Hematopoietic multipotent progenitor cell treated with erythropoietin and hydrocortisone succinate and interleukin-3 and kit ligand, for 8 days (in vitro differentiated cells): ENCODE results near the gene NOVA1.
A peak's percentile ranks its signal among the peaks of the same experiment; 100 is the strongest.

Experiments
- DNase-seq: peaks from one replicate; pipeline ENCODE4 v3.0.0-alpha.2; 2015

Gene NOVA1

DNA sequence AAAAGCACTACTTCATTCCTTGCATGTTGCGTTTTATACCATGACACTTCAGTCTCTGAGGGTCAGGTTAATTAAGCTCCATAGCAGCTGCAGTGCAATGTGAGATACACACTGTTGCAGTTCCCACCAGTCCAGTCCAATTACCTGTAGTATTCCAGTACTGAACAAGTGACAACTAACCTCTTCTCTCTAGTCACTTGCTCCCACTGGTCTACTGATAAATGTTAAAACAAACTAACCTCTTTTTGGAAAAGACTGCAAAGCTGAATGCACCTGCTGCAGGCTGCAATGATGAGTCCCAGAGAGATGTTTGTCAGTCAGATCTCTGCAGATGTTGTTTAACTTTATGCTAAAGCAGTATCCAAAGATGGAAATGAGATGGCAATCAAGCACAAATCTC lies 7.9 kb downstream of the NOVA1 start:
- DNase-seq: no peak

DNA sequence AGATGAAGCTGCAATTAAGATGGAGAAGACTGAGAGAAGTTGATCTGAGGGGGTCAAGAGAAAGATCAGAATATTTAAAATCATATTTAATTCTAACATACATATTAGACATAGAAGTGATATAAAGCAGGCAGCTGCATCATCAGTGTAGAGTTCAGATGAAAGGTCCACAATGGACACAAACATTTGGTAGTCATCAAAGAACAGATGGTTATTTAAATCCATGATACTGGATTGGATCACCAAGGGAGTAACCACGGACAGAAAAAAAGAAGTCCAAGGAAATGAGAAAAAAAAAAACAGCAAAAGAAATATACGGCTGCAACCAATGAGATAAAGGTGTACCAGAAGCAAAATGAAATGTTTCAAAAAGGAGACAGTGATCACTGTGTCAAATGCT lies 20.1 kb downstream of the NOVA1 start:
- no peak for DNase-seq

- DNase-seq: no peak
Observed at GRCh38 chr14:26554069-26554772, 43.6 kb downstream of the NOVA1 start.

- no peak for DNase-seq
Observed at GRCh38 chr14:26549571-26549970, 48.3 kb downstream of the NOVA1 start.

- no peak for DNase-seq
Observed at GRCh38 chr14:26548406-26548805, 49.4 kb downstream of the NOVA1 start.

DNA sequence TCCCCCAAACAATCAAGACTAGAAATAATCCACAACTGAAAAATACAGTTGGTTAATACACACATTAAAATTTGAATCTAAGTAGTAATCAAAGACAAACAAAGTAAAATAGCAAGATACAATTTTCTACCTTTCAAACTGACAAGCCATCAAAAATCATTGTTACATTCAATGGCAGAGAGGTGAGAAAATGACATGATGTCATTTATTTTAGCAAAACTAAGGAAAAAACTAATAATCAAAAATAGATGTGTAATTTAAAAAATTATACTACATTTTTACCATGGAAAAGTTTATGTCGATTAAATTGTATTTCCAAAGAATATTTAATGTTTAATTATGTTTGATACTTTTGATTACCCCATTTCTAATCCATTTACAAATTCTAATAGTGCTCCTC lies 59.7 kb downstream of the NOVA1 start:
- no peak for DNase-seq

- DNase-seq: no peak
Observed at GRCh38 chr14:26531894-26532293, 65.9 kb downstream of the NOVA1 start.

GRCh38 chr14:26528415-26529182 lies 69.2 kb downstream of the NOVA1 start:
- no peak for DNase-seq

- DNase-seq: no peak
Observed at GRCh38 chr14:26527095-26527494, 70.7 kb downstream of the NOVA1 start.

DNA sequence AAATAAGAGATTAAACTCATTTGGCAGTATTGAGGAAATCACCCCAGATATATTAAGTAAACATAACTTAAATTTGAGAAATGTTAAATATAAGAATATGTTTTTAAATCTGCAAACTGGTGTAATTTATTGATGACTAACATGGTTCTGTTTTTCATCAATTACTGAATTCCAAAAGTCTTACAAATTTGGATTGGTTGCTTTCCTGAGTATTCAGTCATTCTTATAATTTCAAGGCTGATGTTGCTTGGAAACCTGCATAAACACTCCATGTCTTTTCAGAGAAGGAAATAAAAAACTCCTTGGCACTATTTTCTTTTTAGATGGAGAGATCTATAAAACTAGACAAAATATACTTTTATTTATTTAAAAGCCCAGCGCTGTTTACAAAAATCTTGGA lies 71.7 kb downstream of the NOVA1 start:
- no peak for DNase-seq

DNA sequence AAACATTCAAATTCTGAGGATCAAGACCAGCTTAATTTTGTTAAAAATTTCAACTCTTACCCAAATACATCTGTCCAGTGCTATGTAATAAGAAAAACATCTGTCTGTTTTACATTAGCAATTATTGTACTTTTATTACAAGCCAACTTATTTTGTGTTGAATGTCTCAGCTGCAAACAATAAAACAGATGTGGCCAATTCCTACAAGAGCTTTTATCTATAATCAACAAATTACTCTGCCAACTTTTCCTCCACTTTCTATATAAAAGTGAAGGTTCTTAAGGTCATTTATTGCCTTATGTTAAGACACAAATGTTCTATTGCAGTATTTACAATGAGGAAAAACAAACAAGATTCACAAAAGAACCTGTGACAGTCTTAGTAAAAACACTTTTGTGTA lies 72.7 kb downstream of the NOVA1 start:
- DNase-seq: no peak

DNA sequence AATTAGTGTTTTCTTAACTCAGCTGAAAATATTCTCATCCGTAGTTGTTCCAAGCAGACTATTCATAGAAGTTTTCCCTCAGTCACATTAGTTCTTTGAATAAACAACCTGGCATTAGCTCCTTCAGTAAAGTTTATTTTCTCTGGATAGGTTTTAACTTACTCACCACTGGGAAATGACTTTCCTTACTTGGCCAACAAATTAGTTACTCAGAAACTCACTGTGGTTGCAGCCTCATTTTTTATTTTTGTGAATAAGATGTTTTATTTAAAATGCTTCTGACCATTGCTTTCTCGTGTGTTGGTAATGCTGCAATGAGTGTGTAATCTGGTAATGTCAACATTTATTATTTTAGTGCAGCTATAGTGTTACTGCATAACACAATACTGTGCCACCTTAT lies 74.9 kb downstream of the NOVA1 start:
- no peak for DNase-seq

DNA sequence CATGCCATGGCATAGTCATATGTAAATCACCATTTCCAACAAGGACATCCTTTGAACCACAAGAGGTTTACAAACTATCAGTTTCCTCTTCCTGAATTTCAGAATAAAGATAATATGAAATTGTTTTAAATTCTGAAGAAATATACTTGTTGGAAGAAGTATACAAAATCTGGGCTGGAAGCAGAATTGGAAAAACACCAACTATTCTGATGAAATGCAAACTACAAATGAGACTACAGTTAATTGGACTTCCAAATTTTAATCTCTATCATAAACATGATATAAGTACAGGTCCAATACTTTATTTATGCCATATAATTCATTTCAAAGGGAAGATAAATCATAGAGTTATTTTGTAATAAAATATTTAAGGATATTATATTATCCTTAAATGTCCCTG lies 80.1 kb downstream of the NOVA1 start:
- DNase-seq: no peak

GRCh38 chr14:26500028-26500427 lies 97.8 kb downstream of the NOVA1 start:
- no peak for DNase-seq

- DNase-seq: no peak
Observed at GRCh38 chr14:26499546-26499945, 98.3 kb downstream of the NOVA1 start.

DNA sequence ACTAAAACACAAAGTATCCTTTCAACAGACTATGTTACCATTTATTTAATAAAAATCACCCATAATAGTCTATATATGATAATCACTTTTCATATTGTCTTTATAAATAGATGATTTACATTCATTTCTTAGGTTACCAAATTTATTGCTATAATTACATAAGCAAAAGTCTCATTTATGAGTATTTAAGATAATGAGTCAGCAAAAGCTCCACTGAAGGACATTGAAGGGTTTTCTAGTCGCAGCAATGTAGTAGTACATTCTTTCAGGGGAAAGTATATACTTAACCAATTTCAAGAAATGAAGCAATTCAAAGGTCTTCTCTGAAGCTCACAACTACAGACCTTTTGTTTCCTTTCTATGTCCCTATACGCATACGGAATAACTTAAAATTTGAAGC lies 110.9 kb downstream of the NOVA1 start:
- DNase-seq: no peak

DNA sequence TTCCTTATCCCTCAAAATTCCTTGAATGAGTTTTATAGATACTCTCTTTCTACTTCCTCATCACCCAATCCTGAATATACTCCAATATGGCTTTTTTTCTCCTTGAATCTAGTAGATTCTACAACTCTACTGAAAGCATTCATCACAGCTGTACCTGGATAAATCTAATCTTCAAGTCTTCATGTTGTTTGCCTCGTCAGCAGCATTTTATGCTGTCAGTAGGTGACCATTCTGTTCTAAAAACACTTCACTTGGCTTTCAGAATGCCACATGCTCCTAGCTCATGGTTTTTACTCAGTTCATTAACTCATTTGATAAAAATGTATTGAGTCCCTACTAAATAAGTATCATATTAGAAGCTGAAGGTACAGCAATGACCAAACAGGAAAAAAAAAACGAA lies 113.3 kb downstream of the NOVA1 start:
- DNase-seq: no peak

- DNase-seq: no peak
Observed at GRCh38 chr14:26478967-26479366, 118.9 kb downstream of the NOVA1 start.

DNA sequence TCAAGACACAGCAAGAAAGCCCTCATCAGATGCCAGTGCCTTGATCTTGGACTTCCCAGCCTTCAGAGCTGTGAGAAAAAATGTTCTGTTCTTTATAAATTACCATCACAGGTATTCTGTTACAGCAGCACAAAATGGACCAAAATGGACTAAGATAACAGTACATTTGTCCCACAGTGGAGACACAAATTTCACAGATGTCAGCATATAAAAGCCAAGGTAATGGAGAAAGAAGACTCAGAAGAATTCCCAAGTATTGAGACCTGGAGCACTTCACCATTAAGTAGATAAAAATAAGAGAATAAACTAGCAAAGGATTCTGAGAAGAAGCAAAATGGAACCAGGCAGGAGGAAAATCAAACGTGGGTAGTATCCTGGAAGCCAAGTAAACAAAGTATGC lies 131.0 kb downstream of the NOVA1 start:
- no peak for DNase-seq

GRCh38 chr14:26463136-26463535 lies 134.7 kb downstream of the NOVA1 start:
- no peak for DNase-seq

DNA sequence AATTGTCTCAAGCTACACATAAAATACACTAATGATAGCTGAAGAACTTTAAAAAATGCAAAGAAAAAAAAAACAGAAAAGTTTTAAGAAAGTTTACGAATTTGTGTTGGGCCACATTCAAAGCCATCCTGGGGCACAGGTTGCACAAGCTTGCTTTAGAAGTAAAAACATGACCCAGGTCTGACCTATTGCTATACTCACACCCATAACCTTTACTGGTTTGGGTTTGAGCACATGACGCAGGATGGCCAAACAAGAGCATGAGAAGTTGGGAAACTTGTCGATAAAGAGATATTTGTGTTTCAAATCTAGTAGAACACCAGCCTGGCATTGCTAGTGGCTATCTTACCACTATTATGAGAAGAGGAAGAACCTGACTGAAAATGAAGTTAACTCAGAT lies 143.7 kb downstream of the NOVA1 start:
- no peak for DNase-seq

DNA sequence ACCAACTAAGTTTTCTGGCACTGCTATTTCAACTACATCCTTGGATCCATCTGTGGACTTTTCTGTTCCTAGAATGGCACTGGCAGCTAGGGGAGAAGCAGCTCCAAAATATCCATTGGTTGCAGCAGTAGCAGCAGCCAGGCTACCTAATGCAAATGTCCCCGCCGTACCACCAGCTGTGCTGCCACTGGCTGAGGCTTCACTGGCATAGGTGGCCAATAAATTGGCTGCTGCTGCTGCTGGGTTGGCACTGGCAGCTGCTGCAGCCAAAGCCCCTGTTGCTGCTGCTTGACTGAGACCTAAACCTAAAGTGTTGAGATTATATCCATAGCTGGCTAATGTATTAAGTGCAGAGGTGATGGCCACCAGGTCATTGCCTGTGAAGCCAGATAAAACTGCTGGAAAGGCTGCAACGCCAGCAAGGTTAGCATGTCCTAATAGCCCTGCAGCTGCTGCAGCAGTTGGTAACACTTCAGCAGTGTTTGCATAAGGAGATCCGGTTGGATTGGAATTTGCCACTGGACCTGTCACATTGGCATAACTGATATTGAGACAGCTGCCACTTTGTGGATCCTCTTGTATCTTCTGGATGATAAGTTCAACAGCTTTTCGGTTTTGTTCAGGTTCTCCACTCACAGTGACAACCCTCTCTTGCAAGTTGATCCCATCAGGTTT lies 149.5 kb downstream of the NOVA1 start:
- DNase-seq: no peak

DNA sequence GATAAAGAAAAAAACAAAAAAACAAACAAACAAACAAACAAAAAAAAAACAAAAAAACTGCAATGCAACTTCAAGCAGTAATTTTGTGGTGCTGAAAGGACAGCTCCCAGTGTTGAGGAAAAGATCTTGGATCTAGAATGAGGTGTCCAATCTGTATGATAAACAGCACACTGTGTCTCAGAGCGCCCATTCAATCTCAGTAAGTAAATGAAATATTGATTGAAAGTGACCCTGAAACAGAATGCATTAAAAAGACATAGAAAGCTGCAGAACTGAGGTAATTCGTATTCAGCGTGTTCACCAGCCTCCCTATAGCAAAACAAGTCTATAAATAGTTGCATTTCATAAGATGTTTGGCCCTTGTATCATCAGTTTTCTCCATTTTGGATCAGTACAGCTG lies 153.0 kb downstream of the NOVA1 start:
- peak; percentile 1 for DNase-seq

GRCh38 chr14:26443654-26444053 lies 154.2 kb downstream of the NOVA1 start:
- DNase-seq: no peak
